Tongue (tissue), 2 donors: Measurements from ENCODE around the gene FNDC10. TPM values are rescaled to one million over a fixed set of nuclear protein-coding genes. Genes with fewer than 3 reads are reported as not detected.
"Not testable (repeated sequence)": the region's sequence is repeated elsewhere in the genome, so short reads cannot be mapped to it uniquely, and the experiment has no call there.

Experiments
- DNase-seq: peaks from one replicate; pipeline ENCODE4 v3.0.0-alpha.2; 2015
- total RNA-seq: library from RNA; depleted of rRNA; stranded (reverse); fragments of >200 nt; gene quantifications from one replicate; pipeline ENCODE4 v1.2.3, GENCODE V29; 2014

FNDC10 gene
- total RNA-seq = 1.0 TPM

GRCh38 chr1:1599935-1600860, at the start of gene FNDC10:
Gene FNDC10, minus strand, starts transcription at chr1:1600135. Its CDS starts 120 bp downstream, at chr1:1600015.
- DNase-seq = no peak

GRCh38 chr1:1648265-1648664, 48.3 kb upstream of the FNDC10 start:
- DNase-seq = not testable (repeated sequence)

GRCh38 chr1:1647567-1648241, 47.8 kb upstream of the FNDC10 start:
- DNase-seq = not testable (repeated sequence)

- DNase-seq = not testable (repeated sequence)
Measured at GRCh38 chr1:1646326-1646725, 46.4 kb upstream of the FNDC10 start.

- not testable (repeated sequence) for DNase-seq
Measured at GRCh38 chr1:1640711-1641461, 41.0 kb upstream of the FNDC10 start.

- not testable (repeated sequence) for DNase-seq
Measured at GRCh38 chr1:1640081-1640480, 40.1 kb upstream of the FNDC10 start.

GRCh38 chr1:1639368-1639767, 39.4 kb upstream of the FNDC10 start:
- DNase-seq = not testable (repeated sequence)

- not testable (repeated sequence) for DNase-seq
Measured at GRCh38 chr1:1638528-1638927, 38.6 kb upstream of the FNDC10 start.

GRCh38 chr1:1637479-1637875, 37.5 kb upstream of the FNDC10 start:
- not testable (repeated sequence) for DNase-seq

- DNase-seq = not testable (repeated sequence)
Measured at GRCh38 chr1:1636621-1637478, 36.9 kb upstream of the FNDC10 start.

GRCh38 chr1:1634613-1635012, 34.7 kb upstream of the FNDC10 start:
- not testable (repeated sequence) for DNase-seq

GRCh38 chr1:1633409-1633808, 33.5 kb upstream of the FNDC10 start:
- DNase-seq = not testable (repeated sequence)

GRCh38 chr1:1631782-1632420, 32.0 kb upstream of the FNDC10 start, which contains the start of gene MMP23B:
Gene MMP23B, plus strand, starts transcription at chr1:1632173. Its CDS starts 46 bp downstream, at chr1:1632219.
- DNase-seq = peak; percentile 77

- DNase-seq = peak; percentile 81
Measured at GRCh38 chr1:1630965-1631781, 31.2 kb upstream of the FNDC10 start.

- DNase-seq = peak; percentile 94
Measured at GRCh38 chr1:1630191-1630964, 30.4 kb upstream of the FNDC10 start.

GRCh38 chr1:1629430-1630190, 29.7 kb upstream of the FNDC10 start:
- DNase-seq = no peak

- DNase-seq = peak; percentile 47
Measured at GRCh38 chr1:1628754-1629429, 29.0 kb upstream of the FNDC10 start.
